Measurements from ENCODE around the gene PLEKHJ1.

Gene PLEKHJ1

DNA sequence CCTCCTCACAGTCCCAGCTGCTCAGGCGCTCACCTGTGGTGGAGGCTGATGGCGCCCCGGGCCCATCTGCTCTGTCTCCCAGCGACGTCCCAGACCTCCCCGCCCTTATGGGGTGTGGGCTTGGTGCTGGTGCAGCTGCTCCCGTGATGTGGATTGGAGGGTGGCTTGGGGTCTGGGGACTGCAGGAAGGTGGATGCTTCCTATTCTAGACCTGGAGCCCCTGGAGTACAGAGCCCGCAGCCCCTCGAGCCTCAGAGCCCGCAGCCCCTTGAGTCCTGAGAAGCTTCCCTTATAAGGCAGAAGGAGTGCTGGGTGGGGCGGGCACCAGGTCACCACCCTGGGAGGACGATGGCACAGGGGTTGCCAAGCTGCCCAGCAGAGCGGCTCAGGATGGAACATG lies 40.8 kb downstream of the PLEKHJ1 start:
- no peak for DNase-seq

DNA sequence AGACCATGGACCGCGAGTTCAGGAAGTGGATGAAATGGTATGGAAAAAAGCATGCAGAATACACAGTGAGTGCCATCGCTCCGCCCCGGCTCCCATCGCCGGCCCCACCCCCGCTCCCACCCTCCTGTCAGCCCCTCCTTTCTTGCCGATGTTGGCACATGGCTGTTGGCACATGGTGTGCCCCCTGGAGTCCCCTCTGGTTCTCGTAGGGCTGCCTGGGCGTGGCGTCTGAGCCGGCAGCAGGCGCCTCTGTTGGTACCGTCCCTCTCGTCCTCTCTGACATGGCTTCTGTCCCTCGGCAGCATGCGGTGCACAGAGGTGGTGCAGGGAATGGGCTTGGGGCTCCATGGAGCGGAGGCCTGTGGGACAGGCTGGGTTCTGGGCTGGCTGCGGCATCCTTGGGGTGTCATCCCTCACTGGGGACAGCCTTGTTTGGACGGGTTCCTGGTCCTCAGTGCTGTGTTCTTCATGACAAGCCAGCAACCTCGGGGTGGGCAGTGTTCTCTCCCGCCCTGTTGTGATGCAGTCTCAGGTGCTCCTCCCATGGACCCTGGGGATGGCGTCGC lies 41.5 kb downstream of the PLEKHJ1 start:
- DNase-seq: no peak

DNA sequence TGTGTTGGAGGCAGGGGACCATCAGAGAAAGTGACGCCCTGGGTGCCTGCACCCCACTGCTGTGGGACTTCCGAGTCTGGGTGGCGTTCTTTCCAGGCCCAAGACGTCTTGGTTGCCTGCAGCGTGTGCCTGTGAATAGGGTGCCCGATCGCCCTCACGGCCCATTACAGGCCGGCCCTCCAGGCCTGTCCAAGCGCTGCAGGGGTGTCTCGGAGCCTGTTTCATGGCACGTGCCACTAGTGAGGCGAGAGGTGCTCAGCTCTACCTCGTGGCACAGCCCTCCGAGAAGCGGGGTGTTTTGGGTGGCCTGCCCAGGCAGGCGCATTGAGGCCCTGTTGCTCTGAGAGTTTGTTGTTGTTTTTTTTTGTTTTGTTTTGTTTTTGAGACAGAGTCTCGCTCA lies 42.3 kb downstream of the PLEKHJ1 start:
- DNase-seq: no peak

DNA sequence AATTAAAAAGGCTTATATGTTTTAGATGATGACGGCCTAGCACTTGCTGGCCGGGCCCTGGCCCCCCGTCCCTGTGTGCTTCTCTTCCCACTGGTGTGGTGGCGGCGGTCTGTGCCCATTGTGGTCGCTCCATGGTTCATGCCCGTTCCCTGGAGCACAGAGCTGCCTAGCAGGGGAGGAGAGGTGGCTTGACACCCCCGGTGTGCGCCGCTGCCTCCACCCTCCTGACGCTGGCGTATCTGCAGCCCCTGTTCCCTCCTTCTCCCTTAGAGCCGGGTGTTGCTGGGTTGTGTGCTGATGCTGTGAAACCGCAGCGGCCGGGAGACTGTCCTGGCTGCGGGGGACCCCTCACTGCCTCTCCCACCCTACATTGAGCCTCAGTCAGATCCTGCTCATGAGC lies 43.3 kb downstream of the PLEKHJ1 start:
- DNase-seq: no peak

DNA sequence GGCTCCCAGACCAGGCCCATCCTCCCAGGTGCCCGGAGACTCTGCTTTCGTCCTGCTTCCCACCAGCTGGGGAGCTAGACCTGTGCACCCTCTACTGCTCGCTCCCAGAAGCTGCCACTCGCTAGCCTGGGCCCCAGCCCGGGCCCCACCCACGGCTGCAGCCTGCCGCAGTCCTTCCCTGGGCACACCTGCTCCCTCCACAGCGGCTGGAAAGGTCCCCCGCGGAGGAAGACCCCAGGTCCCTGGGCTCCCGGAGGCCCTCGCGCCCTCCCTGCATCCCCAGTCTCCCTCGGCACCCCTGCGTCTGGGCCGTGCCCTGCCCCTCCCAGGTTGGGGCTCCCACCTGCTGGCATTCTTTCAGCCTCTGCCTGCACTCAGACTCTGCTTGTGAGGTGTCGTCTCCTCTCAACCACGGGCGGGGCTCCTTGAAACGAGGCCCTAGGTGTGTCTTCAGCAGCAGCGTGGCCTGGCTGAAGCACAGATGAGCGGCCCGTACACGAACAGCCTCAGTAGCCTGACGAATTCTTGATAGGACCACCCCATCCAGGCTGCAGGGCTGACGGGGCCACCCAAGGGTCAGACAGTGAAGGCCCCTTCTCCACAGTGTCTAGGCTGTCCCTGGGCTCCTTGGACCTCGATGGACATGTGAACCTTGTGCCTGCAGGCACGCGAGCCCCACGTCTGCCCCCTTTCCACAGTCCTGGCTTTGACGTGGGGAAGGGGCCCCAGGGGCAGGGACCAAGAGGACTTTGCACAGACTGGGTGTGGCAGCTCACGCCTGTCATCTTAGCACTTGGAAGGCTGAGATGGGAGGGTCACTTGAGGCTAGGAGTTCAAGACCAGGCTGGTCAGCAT lies 44.4 kb downstream of the PLEKHJ1 start:
- no peak for DNase-seq

DNA sequence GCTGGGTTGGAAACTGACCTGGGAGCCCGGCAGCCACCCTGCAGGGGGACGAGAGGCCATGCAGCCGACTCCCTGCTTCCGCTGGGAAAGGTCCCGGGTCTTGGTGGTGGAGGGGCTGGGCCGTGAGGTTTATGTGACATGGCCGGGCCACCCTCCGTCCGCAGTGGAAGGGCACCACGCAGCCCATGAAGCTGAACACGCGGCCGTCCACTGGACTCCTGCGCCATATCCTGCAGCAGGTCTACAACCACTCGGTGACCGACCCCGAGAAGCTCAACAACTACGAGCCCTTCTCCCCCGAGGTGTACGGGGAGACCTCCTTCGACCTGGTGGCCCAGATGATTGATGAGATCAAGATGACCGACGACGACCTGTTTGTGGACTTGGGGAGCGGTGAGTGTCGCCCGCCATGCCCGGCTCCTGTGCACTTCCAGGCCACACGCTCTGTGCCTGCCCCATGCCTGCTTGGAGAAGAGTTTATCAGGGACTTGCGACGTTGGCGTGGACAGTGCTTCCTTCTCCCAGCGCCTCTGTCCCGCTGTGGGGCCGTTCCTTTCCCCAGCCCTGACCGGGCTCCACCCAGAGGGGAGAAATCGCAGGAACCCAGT lies 45.2 kb downstream of the PLEKHJ1 start:
- no peak for DNase-seq

DNA sequence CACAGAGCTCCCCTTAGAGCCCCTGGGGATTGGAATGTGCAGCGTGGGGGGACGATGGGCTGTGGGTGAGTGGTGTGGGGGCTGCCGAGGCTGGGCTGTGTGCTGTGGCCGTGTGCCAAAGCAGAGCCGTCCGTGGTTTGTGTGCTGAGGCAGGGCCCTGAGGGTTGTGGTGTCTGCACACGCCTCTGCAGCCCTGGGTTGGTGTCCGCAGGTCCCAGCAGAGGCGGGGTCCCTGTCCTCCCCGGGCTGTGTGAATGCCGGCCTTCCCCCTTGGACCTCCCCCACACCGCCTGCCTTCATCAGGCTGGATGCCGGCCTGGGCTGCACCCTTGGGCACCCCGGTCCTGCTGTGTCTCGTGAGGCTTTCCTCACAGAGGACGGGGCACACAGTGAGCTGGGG lies 46.2 kb downstream of the PLEKHJ1 start:
- DNase-seq: no peak

DNA sequence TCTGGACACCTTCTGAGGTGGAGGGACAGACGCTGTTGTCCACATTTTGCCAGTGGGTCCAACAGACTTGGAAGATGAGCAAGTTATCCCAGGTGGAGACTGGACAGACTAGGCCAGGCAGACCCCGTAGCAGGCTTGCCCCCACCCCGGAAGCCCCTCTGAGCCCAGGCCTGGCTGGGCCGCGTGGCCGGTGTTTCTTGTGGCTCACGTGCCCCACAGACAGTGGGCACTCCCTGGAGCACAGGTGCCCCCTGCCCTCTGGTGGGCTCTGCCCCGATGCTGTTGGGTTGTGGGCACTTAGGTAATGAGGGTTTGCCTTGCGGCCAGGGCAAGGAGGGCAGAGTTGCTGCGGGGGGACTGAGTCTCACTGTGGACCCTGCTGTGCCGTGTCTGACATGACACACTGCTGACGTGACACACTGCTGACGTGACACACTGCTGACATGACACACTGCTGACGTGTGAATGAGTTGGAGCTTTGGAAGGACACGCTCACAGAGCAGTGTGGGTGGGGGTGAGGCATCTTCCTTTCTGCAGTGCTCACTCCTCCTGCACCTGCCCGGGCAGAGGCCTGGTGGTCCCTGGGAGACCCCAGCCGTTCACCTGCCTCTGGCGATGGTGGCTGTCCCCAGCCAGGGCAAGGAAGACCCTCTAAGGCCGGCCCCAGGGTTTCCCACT lies 47.3 kb downstream of the PLEKHJ1 start:
- no peak for DNase-seq

DNA sequence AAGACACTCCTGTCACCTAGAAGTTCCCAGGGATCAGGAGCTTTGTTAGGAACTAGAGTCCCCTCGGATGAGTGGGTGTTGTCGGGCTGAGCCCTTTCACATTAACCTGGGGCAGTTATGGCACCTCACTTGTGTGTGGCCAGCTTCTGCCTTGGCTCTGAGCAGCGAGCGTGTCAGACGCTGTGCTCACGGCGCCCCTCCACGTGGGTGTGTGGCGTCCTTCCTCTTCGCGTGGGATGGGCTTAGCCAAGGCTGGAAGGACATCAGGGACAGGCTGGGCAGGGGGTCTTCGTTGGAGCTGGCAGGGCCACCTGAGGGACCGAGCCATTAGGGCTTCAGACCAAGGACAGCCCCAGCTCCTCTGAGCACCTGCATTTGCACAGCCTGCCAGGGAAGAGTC lies 49.0 kb downstream of the PLEKHJ1 start:
- no peak for DNase-seq

DNA sequence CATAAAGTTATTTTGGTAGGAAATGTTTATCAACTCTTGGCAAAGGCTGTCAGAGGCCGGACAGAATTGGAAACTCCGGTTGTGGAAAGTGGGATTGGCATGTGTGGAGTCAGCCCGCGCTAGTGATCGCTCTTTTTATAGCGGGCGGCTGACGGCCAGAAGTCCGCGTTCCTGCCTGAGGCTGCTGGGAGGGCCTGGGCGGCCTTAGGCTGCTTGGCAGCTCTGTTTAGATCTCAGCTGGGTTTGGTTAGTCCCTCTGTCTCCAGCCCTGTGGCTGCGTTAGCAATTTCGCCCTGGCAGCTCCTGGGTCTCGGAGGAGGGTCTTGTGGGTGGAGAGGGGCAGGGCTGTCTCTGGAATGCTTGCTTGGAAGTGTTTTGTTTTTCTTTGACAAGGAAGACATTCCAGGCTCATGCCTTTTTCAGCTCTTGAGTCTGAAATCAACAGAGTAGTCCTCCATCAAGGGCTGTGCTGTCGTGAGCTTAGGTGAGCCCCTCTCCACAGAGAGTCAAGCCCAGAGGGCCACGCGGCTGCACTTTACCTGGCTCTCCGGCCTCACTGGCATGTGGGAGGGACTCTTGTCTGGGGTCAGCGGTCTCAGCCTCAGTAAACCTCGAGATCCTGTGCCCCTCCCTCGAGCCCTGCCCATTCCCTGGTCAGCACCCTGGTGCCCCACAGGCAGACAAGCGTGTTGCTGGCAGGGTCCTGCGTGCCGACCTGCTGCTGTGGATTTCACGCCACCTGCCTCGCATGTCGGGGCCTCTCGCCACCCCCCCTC lies 49.9 kb downstream of the PLEKHJ1 start:
- DNase-seq: no peak

DNA sequence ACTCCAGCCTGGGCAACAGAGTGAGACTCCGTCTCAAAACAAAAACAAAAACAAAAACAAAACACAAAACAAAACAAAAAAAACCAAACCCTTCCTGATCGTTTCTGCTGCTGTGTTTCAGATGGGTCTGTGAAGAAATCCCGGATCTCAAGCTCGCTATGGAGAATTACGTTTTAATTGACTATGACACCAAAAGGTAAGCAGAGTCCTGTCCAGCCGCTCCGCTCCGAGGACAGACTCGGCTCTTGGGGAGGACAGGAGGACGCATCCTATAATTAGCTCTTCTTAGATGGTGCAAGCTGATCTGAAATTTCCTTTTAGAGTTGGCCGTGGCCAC lies 50.4 kb downstream of the PLEKHJ1 start:
- DNase-seq: no peak

DNA sequence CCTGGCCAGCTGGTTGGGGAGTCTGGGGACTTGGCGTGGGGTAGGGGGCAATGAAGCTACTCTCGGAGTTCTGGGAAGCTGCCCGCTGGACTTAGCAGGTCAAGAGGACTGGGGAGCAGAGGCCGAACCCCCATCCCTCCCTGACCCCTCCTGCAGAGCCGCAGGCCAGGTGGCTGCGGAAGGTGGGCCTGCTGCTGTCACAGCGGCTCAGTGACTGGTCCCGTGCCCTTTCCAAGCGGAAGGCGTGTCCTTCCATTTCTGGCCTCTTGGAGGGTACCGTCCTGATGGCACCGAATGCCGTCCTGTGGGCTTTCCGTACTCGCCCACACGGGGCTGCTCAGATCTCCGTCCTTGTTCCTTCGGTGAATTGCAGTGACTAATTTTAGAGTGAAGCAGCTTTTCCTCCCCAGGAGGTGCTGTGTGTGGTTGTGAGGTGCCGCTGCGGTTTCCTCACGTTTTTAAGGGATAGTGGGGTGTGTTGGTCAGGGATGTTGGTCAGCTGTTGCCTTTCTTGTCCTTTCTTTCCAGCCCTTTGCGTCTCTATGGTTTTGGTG lies 51.6 kb downstream of the PLEKHJ1 start:
- DNase-seq: no peak

Measured in CD4-positive, alpha-beta T cell treated with Interleukin-10 for 1 hour (primary cell).